Measurements from ENCODE around the gene KCTD14.

Gene KCTD14

GRCh38 chr11:78022397-78023396 is at the start of gene KCTD14:
TSS of gene KCTD14 (minus strand) at chr11:78023276. CDS start at chr11:78023249, 27 bp downstream.
- H3K27ac ChIP-seq, result no peak within 1 kb of the TSS
- TF ChIP-seq ZFX (IDR thresholded peaks at IDR 0.05; ENCODE audit: borderline replicate concordance), result no peak
- no peak for TF ChIP-seq CTCF (IDR thresholded peaks at IDR 0.05)

GRCh38 chr11:78072455-78072854 is 49.4 kb upstream of the KCTD14 start:
- H3K27ac ChIP-seq, result no peak overlapping the region
- TF ChIP-seq ZFX (IDR thresholded peaks at IDR 0.05; ENCODE audit: borderline replicate concordance), result no peak
- TF ChIP-seq CTCF (IDR thresholded peaks at IDR 0.05), result no peak

GRCh38 chr11:78071717-78072116 is 48.6 kb upstream of the KCTD14 start:
- no peak for TF ChIP-seq ZFX (IDR thresholded peaks at IDR 0.05; ENCODE audit: borderline replicate concordance)
- TF ChIP-seq CTCF (IDR thresholded peaks at IDR 0.05), result no peak
- 0 out of 2 replicates have a peak overlapping the region, but pooled peaks have one; percentile 34 for H3K27ac ChIP-seq

GRCh38 chr11:78070621-78071020 is 47.5 kb upstream of the KCTD14 start:
- H3K27ac ChIP-seq, result peak overlapping the region; percentile 34; the same call in 1 of the 2 replicates
- TF ChIP-seq ZFX (IDR thresholded peaks at IDR 0.05; ENCODE audit: borderline replicate concordance), result no peak

GRCh38 chr11:78069465-78069864 is 46.4 kb upstream of the KCTD14 start:
- TF ChIP-seq CTCF (IDR thresholded peaks at IDR 0.05) (no peak), ZFX (IDR thresholded peaks at IDR 0.05; ENCODE audit: borderline replicate concordance) (no peak)
- no peak overlapping the region for H3K27ac ChIP-seq

- H3K27ac ChIP-seq, result no peak overlapping the region
- TF ChIP-seq ZFX (IDR thresholded peaks at IDR 0.05; ENCODE audit: borderline replicate concordance), result no peak
- no peak for TF ChIP-seq CTCF (IDR thresholded peaks at IDR 0.05)
Measured at GRCh38 chr11:78067704-78068103, 44.6 kb upstream of the KCTD14 start.

GRCh38 chr11:78066471-78066870 is 43.4 kb upstream of the KCTD14 start:
- TF ChIP-seq CTCF (IDR thresholded peaks at IDR 0.05), result no peak
- no peak for TF ChIP-seq ZFX (IDR thresholded peaks at IDR 0.05; ENCODE audit: borderline replicate concordance)
- H3K27ac ChIP-seq, result no peak overlapping the region

All from 22Rv1 (cell line).